Epithelial cell of proximal tubule (primary cell): ENCODE results near the gene BUB1B. TPM values are rescaled to one million over a fixed set of nuclear protein-coding genes. Genes with fewer than 3 reads are reported as not detected.

ENCODE experiments used
- DNase-seq: peaks from one replicate; pipeline ENCODE4 v3.0.0-alpha.2; 2011; ENCODE audit warnings: low read depth
- H3K4me3 ChIP-seq: 2 replicates; pipeline ENCODE4 v1.5.1; 2011; ENCODE audit warnings: low read depth, mild to moderate bottlenecking, low read length
- total RNA-seq: library from RNA; depleted of rRNA; stranded (reverse); fragments of >200 nt; gene quantifications from 2 replicates; pipeline ENCODE4 v1.2.3, GENCODE V29; 2015
- TF ChIP-seq, protein P1 (sequence below): conservative IDR thresholded peaks from 2 replicates; pipeline ENCODE4 v1.5.1; 2012; ENCODE audit warnings: low read depth, mild to moderate bottlenecking, low read length

Gene BUB1B
- total RNA-seq, 1 donor from 2014 or later: 86.4 TPM

- DNase-seq: no peak
- TF ChIP-seq, protein P1, sequence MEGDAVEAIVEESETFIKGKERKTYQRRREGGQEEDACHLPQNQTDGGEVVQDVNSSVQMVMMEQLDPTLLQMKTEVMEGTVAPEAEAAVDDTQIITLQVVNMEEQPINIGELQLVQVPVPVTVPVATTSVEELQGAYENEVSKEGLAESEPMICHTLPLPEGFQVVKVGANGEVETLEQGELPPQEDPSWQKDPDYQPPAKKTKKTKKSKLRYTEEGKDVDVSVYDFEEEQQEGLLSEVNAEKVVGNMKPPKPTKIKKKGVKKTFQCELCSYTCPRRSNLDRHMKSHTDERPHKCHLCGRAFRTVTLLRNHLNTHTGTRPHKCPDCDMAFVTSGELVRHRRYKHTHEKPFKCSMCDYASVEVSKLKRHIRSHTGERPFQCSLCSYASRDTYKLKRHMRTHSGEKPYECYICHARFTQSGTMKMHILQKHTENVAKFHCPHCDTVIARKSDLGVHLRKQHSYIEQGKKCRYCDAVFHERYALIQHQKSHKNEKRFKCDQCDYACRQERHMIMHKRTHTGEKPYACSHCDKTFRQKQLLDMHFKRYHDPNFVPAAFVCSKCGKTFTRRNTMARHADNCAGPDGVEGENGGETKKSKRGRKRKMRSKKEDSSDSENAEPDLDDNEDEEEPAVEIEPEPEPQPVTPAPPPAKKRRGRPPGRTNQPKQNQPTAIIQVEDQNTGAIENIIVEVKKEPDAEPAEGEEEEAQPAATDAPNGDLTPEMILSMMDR: no peak
- no peak overlapping the region for H3K4me3 ChIP-seq
Observed at GRCh38 chr15:40242601-40243000, 81.7 kb downstream of the BUB1B start.

DNA sequence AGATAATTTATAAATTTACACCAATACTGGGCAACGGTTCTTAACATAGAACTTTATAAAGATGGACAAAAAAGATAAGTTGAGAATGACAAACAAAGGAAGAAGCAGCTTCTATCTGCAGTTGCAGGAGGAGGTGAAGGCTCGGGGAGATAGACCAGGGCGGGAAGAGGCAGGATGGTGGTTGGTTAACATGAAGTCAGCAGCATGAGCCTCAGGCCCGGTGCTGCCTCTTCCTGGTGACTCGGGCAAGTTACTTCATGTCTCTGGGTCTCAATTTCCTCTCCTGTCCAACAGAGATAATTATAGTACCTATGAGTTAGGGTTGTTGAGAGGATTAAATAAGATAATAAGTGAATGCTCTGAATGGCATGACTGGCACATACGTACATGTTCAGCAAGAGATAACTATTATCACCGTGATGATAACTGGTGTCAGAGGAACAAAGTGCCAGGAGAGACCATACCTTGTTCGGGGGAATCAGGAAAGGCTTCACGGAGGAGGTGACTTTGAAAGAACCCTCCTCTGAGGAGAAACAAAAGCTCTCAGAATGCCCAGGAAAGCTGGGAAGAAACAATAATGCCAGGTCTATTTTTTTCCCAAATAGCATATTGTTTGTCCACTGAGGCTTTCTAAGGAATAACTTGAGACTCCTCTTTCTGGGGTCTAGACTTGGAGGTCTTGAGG, 82.4 kb downstream of the BUB1B start:
- TF ChIP-seq, protein P1: no peak
- H3K4me3 ChIP-seq: no peak overlapping the region
- no peak for DNase-seq

- TF ChIP-seq, protein P1: no peak
- DNase-seq: no peak
- no peak overlapping the region for H3K4me3 ChIP-seq
Observed at GRCh38 chr15:40244961-40245523, 84.2 kb downstream of the BUB1B start.

- TF ChIP-seq, protein P1: no peak
- DNase-seq: no peak
- H3K4me3 ChIP-seq: no peak overlapping the region
Observed at GRCh38 chr15:40245666-40246450, 85.0 kb downstream of the BUB1B start.

- TF ChIP-seq, protein P1: no peak
- no peak for DNase-seq
Observed at GRCh38 chr15:40246496-40247280, 85.8 kb downstream of the BUB1B start.

DNA sequence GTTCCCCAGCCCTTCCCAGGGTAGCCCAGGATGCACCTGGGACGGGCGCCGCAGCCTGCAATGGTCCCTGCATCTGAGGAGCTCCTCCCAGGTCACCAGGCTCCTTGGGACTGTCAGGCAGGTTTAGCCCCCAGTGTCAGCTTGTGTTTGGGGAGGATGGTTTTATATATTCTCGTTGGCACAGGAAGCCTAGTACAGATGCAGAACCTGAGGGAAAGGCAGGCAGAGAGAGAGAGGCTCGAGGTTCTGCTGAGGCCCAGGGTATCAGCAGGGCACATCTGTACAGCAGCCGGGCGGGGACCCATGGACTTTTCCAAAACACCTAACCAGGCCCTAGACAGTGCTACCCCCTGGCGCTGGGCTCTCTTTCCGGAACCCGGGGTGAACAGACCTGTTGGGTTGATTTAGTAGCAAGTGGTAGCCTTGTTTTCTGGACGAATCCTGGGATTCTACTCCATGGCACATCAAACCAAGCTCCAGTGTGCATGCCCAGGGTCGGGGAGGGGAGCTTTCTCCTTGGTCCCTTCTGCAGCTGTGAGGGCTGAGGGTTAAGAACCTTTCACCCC, 86.6 kb downstream of the BUB1B start:
- H3K4me3 ChIP-seq: no peak overlapping the region
- TF ChIP-seq, protein P1: no peak
- no peak for DNase-seq

More at GRCh38 chr15:40246496-40247280, 85.8 kb downstream of the BUB1B start:
- H3K4me3 ChIP-seq: no peak overlapping the region
